Sigmoid colon (tissue), 4 donors: ENCODE data around the gene UBAP2.
A peak's percentile ranks its signal among the peaks of the same experiment; 100 is the strongest.

Experiments
- CTCF ChIP-seq, 4 experiments: fragments of 450-650 bp in 3 of 4; fragments of 200-600 bp in 1 of 4; IDR thresholded peaks; one replicate each; pipeline ENCODE4 v1.5.1; 2016 to 2019; ENCODE audit warnings: antibody characterized with exemption in 4 of 4, mild to moderate bottlenecking in 3 of 4, moderate library complexity in 2 of 4
- POLR2A ChIP-seq, 2 donors: fragments of 450-650 bp; IDR thresholded peaks; one replicate each; pipeline ENCODE4 v1.6.1; 2016; ENCODE audit warnings: antibody characterized with exemption in 2 of 2, mild to moderate bottlenecking in 2 of 2, moderate library complexity in 2 of 2
- POLR2AphosphoS5 ChIP-seq, 4 donors: sonication (generic); formaldehyde crosslinking; IDR thresholded peaks; one replicate each; pipeline ENCODE4 v1.6.1; 2017; ENCODE audit warnings: antibody characterized with exemption in 4 of 4

- TF ChIP-seq CTCF (IDR thresholded peaks at IDR 0.05) (peak in 1 of 4 experiments; percentile 15), POLR2A (IDR thresholded peaks at IDR 0.05) (no peak), POLR2AphosphoS5 (IDR thresholded peaks at IDR 0.05) (no peak)
Observed at GRCh38 chr9:34010979-34011378, 37.7 kb downstream of the UBAP2 start.
